GM19467 (cell line): Measurements from ENCODE around the gene TAGLN2.
A peak's percentile ranks its signal among the peaks of the same experiment; 100 is the strongest.
"Not testable (repeated sequence)": the region's sequence is repeated elsewhere in the genome, so short reads cannot be mapped to it uniquely, and the experiment has no call there.

Experiments used
- ATAC-seq: cut with Tn5 transposase; IDR thresholded peaks from one replicate; pipeline ENCODE4 v1.9.1; 2021; ENCODE audit warnings: mild to moderate bottlenecking, moderate library complexity; ENCODE audit not compliant: unreplicated experiment

The TAGLN2 gene

DNA sequence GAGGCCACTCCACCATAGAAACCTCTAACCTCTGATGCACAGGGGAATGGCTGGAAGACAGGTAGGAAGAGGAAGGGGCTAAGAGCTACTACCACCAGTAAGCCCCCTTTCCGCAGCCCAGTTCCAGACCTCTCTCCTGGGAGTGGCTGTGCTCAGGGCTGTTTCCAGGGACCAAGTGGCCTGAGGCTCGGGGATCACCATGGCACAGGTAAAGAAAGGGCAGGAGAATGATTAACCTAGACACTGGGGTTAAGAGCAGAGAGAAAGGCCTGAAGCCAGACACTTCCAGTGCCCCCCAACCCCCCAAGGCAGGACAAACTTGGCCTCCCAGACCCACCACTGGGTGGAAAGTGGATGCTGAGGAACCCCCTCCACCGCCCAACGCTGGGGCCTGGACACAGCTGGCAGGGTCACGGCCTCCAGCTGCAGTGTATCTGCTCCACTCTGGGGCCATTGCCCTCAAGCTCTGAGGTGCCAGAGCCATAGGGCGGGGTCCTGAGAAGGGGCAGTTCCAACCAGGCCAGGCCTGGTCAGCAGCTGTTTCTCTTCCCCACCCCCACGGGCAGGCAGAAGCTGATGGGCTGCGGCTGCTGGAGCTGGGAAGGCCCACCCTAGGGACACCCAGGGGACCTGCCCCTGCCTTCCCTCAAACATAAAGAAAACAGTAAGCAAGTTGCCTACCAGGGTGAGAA lies 2.6 kb downstream of the TAGLN2 start:
- no peak for ATAC-seq

DNA sequence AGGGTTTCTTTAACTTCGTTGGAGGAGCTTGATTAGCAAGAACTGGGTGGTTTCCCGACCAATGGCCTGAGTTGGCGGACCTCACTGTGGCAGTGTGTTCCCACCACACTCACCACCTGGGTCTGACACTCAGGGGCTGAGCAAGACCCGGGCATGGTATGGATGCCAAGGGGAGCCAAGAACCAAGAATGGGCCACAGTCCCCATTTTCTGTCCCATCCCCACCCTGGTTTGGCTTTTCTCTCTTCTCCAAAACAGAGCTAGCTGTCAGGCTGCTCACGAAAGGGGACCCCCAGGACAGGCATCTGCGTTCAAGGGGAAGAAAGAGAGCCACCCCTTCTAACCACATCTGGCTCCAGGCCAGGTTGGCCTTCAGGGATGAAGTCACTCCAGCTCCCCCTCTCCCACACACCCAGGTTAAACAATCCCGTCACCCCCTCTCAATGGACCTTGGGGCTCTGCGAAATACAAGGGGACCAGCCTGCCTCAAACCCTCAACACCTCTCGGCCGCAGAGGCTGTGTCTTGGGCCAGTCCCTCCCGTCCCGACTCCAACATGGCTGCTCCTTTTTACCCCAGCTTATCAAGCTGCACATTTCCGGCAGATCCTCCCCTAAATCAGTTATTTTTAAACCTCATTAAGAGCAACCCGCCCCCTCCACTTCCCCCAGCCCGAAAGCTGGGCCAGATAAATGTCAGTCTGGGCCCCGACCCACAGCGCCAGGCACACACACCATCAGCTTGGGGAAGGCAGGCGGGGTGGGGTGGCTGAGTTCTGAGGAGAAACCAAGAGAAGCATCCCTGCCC lies 3.4 kb downstream of the TAGLN2 start:
- ATAC-seq, result peak; percentile 8

DNA sequence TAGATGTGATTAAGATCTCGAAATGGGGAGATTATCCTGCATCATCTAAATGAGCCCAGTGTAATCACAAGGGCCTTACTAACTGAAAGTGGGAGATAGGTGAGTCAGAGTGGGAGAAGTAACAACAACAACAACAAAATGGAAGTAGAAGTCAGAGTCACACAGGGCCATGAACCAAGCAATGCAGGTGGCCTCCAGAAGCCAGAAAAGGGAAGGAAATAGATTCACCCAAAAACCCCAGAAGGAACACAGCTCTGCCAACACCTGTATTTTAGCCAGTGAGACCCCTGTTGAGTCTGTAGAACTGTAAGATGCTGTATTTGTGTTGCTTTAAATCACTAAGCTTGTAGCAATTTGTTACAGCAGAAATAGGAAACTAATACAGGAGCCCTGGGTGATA lies 4.1 kb downstream of the TAGLN2 start:
- ATAC-seq, result peak; percentile 19

DNA sequence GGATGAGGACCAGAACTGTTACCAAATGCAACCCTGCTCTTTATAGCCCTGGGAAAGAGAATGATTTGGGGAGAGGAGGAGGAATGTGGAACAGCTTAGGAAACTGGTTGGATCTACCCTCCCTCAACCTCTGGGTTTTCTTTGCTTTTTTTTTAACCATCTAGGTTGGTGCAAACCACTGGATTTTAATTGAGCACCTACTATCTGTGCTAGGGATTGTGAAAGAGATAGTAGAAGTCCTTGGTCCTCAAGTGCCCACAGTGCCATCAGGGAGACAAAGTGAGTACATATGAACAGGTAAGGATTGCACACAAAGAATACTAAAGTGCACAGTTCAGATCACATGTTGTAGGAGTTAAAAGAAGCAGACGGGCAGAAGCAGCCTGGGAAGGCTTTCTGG lies 4.7 kb downstream of the TAGLN2 start:
- no peak for ATAC-seq

- ATAC-seq, result no peak
Observed at GRCh38 chr1:159920202-159920601, 5.1 kb downstream of the TAGLN2 start.

- no peak for ATAC-seq
Observed at GRCh38 chr1:159919236-159919865, 6.0 kb downstream of the TAGLN2 start.

GRCh38 chr1:159918352-159919200 lies 6.7 kb downstream of the TAGLN2 start:
- ATAC-seq, result no peak

DNA sequence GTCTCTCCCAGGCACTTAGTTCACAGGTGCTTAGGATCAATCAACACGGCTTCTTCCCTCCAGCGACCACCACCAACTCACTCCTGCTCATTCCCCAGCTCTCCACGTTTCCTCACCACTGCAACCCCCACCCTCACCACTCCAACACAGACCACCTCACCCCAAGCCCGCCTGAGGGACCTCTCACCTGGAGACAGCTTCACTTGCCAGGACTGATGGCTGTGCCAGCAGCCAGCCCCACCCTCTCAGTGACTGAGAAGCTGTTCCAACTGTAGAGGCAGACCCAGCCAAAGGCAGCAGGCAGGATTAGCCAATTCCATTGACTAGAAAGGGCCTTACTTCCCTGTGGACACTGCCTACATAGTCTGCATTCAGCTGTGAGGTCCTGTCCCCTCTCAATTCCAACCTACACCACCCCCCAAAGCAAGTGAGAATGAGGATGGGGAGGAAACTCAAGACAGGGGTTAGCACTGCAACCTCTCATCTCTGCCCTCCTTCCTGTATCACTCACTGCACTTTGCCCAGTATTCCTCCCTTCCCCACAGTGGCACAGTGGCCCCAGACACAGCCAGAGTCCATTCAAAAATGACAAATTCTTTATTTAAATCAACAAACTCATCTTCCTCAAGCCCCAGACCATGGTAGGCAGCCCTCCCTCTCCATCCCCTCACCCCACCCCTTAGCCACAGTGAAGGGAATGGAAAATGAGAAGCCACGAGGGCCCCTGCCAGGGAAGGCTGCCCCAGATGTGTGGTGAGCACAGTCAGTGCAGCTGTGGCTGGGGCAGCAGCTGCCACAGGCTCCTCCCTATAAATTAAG lies 7.6 kb downstream of the TAGLN2 start:
- no peak for ATAC-seq

- no peak for ATAC-seq
Observed at GRCh38 chr1:159916242-159917051, 8.9 kb downstream of the TAGLN2 start.

DNA sequence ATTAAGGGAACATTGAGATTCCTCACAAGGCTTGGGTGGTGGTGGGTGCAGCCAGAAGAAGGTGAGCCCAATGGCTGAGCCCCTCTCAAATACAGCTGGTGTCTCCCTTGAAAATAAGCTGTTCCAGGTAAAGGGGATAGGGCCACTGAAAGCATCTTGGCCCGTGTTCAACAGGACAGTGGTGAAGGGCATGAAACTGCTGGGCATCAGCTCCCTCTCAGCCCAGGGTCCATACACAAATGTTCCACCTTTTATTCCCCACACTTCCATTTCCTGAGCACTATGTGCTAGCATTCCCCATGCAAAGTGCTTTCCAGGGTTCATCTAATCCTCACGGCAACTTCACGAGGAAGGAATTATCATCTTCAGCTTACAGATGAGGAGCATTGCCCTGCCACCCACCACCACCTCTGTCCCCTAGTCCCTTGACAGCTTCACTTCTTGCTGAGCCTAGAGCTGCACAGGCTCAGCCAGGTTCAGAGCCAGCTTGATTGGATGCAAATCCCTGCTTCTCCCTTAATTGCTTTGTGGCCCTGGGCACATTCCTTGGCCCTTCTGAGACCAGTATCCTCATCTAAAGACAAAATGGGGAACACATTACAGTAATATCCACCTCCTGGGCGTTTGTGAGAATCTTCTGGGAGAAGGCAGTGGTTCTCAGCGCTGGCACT lies 9.6 kb downstream of the TAGLN2 start:
- ATAC-seq, result no peak

- ATAC-seq, result no peak
Observed at GRCh38 chr1:159914252-159915018, 10.9 kb downstream of the TAGLN2 start.

GRCh38 chr1:159913451-159914192 lies 11.7 kb downstream of the TAGLN2 start:
- no peak for ATAC-seq

GRCh38 chr1:159911326-159912070 lies 13.8 kb downstream of the TAGLN2 start:
- ATAC-seq, result no peak

- no peak for ATAC-seq
Observed at GRCh38 chr1:159908031-159908940, 17.0 kb downstream of the TAGLN2 start.

DNA sequence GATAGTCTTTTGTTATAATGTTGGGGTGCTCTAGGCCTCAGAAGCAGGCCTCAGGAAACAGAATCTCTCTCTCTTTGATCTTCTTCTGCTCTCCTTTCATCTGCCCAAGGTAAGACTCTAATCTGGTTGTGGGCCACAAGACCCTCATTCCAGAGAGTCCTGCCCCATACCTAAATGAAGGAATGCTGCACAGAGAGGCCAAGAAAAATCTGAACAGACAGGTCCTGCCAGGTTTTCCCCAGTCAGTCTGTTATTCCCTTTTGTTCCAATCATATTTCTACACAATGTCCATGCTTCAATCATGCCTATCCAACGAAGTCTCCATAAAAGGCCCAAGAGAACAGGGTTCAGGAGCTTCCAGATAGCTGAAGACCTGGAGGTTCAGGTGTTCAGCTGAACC lies 18.3 kb downstream of the TAGLN2 start:
- no peak for ATAC-seq

GRCh38 chr1:159904036-159904435 lies 21.3 kb downstream of the TAGLN2 start:
- ATAC-seq, result not testable (repeated sequence)
